GM18519 (cell line): ENCODE data around the gene ZNF775.

Experiments
- ATAC-seq: cut with Tn5 transposase; IDR thresholded peaks from one replicate; pipeline ENCODE4 v1.9.1; 2021; ENCODE audit warnings: mild to moderate bottlenecking, moderate library complexity; ENCODE audit not compliant: unreplicated experiment, low FRiP score

ZNF775 gene

GRCh38 chr7:150399421-150400007 lies 20.4 kb downstream of the ZNF775 start:
- ATAC-seq = no peak

GRCh38 chr7:150400008-150400787 lies 21.1 kb downstream of the ZNF775 start:
- ATAC-seq = no peak

GRCh38 chr7:150400788-150401423 lies 21.8 kb downstream of the ZNF775 start:
- no peak for ATAC-seq

GRCh38 chr7:150401424-150401790 lies 22.3 kb downstream of the ZNF775 start:
- no peak for ATAC-seq

GRCh38 chr7:150401861-150402631 lies 22.9 kb downstream of the ZNF775 start:
- ATAC-seq = no peak

GRCh38 chr7:150402671-150403321 lies 23.7 kb downstream of the ZNF775 start:
- ATAC-seq = no peak

DNA sequence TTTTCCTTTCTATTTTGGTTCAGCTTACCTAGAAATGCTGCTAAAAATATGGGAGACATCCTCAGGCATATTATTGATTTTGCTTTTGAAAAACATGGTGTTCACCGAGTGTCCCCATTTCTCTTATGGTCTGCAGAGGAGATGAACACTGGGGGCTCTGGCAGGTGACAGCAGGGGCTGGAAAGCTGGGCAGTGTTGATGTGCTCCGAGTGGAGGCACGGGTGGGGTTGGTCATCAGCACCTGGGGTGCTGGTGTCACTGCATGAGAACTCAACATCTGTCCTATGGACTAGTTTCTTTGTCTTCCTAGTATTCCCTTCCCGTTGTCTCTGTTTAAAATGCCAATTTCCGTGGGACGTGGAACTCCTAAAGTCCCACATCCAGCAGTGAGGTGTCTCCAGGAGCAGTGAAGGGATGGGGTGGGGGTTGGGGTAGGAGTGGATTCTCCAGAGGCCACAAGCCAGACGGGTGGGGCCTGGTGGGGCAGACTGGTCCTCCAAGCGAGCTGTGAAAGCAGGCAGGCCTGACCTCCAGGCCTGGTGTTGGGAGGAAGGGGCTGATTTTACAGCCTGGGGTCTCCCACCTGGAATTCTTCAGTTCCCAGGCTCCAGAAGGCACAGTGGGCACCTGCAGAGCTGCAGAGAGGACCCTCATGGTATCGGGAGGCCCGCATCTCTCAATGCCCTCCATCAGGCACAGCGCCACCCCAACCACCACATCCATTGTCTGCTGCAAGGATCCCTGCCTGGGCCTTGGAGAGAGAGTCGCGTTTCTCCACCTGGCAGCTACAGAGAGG lies 24.4 kb downstream of the ZNF775 start:
- ATAC-seq = no peak

GRCh38 chr7:150404172-150404804 lies 25.2 kb downstream of the ZNF775 start:
- ATAC-seq = no peak

GRCh38 chr7:150404805-150405583 lies 25.9 kb downstream of the ZNF775 start:
- peak; percentile 36 for ATAC-seq

DNA sequence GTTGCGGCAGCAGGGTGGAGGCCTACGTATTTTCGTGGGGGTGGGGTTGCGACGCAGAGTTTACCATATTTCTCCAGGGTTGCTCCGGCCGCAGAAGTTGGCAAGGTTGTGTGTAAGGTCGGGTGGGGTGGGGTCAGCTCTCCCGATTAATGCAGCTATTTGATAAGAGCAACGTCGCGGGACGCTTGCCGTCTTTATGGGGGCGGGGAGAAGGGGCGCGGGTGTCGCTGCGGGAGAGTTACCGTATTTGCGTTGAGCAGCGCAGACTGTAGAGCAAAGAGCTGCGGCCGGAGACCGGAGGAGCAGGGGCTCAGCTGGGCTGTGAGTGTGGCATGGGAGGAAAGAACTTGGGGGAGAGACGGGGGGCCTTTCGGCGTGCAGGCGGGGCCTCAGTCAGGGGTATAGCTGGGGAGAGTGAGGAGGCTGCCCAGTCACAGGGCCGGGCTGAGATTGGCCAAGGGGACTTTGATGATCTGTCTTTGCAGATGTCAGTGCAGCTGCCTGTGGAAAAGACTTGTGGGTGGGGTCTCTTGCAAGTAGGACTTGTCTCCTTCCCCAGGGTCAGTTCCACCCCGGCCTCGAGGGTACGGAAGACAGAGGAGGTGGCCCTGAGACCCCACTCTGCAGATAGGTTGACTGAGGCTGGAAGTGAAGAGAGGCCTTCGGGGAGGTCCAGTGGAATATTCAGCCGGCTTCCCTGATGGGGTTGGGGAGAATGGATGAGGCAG lies 26.6 kb downstream of the ZNF775 start:
- ATAC-seq = no peak

- ATAC-seq = no peak
Observed at GRCh38 chr7:150406312-150406566, 27.1 kb downstream of the ZNF775 start.

- peak; percentile 33 for ATAC-seq
Observed at GRCh38 chr7:150406567-150407421, 27.7 kb downstream of the ZNF775 start.

- ATAC-seq = no peak
Observed at GRCh38 chr7:150407588-150408392, 28.7 kb downstream of the ZNF775 start.

- peak; percentile 22 for ATAC-seq
Observed at GRCh38 chr7:150408393-150409299, 29.5 kb downstream of the ZNF775 start.

DNA sequence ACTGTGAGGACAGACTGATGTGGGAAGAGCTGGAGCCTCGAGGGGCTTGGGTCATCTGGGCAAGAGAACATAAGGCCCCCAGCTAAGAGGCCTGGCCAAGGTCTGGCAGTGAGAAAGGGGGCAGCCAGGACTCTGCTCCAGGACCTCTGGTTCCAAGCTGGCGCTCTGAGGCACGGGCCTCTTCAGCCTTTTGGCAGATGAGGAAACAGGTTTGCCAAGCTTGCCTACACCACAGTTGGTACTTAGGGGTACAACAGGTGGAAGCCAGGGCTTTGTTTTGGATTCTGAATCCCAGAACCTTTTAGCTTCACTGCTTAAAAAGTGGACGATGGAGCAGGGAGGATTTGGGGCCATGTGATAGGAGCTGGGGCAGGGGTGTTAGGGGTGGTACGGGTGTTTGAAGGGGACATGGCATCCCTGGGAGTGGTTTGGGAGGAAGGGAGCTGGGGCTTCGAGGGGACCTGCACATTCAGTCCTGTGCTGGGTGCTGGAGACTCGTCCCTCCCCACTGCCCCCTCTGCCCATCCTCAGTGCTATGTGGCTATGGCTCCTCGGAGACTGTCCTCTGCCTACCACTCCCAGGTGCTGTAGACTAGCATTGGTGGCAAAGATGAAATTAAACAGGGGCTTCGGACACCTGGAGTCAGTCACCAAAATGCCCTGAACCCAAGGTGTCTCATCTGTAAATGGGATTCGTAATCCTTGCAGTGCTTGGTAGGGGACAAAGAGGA lies 30.3 kb downstream of the ZNF775 start:
- ATAC-seq = no peak
